NCI-H128 (cell line): ENCODE results near the gene OSER1.
"Not testable (repeated sequence)": the region's sequence is repeated elsewhere in the genome, so short reads cannot be mapped to it uniquely, and the experiment has no call there.

Experiments
- DNase-seq: peaks from one replicate; lab custom pipeline; 2025; ENCODE audit not compliant: unreplicated experiment; lab: John Stamatoyannopoulos, UW

OSER1 gene

DNA sequence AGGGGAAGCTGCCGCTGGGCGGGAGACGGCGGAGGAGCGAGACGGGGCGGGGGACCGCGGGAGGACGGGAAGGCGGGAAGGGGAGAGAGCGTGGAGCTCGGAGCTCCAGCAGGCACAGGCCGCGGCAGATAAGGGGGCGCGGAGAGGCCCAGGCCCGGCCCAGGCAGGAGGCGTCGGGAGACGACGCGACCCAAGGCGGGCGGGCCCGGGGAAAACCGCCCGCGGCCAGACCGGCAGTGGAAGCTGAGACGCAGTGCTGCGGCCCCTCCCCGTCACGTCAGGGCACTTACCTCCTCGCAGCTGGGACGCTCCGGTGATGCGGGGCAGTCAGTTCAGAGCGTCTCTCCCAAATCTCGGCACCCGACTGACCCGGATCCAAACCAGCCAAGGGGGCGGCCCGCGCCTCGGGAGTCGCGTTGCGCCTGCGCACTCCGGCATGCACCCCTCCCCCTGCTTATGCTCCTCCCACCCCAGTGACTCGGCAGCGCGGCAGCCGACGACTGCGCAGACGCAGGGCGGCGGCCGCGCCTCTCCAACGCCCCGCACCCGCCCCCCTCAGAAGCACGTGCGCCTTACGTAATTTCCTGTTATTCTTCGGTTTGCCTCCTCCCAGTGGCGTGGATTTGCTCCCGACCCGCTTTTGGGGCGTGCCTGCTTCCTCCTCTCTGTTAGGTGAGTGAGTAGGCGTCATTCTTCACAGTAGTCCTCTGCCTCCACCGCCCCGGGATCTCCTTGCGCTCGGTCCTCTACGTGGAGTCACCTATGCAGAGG lies at the start of gene OSER1:
Gene OSER1 (minus strand): TSS at position 366 of the 771 bp plus-strand sequence. CDS start 3,814 bp downstream, outside the sequence.
- DNase-seq = peak; percentile 91

DNA sequence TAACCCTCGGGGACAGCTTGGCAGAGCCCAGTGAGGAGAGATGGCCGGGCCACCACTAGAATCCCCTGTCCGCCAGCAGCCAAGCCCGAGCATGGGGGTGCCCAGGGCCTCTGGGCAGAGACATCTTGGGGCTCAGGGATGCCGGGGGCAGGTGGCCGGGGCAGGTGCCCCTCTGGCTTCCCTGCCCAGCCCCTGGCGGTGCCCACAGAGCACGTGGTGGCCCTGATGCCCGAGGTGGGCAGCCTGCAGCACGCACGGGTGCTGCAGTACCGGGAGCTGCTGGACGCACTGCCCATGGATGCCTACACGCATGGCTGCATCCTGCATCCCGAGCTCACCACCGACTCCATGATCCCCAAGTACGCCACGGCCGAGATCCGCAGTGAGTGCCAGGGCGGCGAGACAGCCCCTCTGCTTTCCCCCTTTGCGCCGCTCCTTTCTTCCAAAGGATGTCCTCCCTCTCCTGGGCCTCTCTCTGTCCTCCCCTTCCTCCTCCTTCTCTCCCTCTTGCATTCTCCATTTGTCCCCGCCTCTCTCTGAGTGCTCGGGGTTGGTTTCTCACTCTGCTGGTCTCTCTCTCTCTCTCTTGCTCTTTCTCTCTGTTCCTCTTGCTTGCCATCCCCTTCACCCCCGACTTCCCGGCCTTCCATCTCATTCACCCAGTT lies 47.8 kb upstream of the OSER1 start:
- DNase-seq = no peak

DNA sequence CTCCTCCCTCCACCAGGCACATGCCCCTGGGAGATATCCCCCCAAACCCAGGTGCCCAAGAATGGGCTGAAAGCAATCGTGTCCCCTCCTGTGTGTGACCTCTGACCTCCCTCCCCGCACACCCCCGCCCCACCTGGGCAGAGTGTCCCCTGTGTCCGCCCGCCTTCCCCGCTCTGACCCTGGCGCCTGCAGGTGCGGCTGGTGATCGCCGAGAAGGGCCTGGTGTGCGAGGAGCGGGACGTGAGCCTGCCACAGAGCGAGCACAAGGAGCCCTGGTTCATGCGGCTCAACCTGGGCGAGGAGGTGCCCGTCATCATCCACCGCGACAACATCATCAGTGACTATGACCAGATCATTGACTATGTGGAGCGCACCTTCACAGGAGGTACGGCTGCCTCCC lies 46.4 kb upstream of the OSER1 start:
- DNase-seq = no peak

DNA sequence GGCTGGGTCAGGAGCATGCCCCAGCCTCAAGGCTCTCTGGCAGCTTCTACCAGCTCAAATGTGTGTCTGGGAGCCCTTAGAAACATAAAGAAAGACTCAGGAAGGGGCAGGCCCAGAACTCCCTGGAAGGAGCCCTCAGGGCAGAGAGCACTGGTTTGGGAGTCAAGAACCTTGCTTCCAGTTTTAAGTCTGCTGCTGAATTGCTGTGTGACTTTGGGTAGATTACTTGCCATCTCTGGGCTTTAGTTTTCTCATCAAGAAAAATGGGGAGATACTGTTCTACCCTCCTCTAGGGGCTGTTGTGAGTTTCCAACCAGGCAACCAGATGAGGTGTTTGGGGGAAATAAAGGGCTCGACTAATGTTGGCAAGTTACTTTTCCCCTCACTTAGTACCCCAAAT lies 45.4 kb upstream of the OSER1 start:
- no peak for DNase-seq

DNA sequence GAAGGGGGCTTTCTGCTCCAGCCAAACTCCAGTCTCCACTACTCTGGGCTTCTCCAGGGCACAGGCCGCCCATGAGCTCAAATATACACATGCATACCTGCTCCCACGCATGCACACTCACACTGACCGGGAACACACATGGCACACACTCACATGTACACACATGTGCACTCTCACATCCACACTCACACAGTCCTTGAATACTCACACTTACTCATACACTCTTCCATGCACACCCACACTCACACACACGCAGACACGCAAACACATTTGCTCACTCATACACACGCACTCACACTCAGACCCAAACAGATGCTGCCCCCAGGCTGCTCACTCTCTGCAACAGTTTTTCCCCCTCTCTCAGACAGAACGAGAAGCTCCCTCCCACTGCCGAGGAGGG lies 43.5 kb upstream of the OSER1 start:
- DNase-seq = no peak

DNA sequence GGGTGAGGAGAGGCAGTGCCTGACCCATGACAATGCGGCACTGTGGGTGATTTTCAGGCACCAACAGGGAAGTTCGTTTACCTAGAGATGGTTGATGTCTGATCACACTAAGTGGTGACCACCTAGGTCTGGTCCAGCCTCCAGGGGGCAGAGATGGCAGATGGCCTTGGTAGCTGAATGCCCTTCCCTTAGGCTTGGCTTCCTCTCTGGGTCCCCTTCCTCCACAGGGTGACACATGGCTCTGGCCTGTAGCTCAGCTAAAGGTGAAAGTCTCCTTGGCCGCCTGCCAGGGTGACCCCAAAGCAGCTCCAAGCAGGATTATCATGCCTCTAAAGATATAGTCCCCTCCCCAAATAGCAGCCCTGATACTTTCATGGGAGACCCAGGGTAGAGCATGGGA lies 43.0 kb upstream of the OSER1 start:
- DNase-seq = no peak

DNA sequence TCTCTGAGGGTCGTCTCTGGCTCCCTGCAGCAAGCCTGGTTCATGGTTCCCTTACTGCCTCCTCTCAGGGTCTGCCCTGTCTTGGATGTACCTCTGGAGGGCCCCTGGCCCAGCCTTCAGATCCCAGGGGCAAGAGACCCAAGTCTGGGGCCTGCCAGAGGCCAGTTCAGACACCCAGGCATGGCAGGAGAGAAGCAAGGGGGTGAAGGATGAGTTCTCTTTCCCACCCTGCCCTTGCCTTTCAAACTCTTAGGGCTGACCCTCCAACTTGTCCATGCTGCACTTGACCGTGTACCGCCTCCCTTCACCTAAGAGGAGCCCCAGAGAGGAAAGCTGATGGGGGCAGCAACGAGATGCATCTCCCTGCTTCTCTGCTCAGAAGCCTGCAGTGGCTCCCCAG lies 40.7 kb upstream of the OSER1 start:
- no peak for DNase-seq

DNA sequence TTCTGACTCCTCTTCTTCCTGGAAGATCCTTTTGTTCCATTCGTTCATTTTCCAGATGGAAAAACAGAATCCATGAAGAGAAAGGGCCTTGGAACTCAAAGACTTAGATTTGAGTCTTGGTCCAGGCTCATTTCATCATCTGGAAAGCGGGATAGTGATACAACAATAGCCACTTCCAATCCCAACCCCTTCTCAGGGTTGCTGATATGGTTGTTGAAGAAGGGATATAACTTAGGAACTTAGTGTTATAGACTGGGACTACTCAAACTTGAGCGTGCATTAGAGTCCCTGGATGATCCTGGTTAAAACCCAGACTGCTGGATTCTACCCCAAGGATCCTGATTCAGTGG lies 37.8 kb upstream of the OSER1 start:
- DNase-seq = no peak

DNA sequence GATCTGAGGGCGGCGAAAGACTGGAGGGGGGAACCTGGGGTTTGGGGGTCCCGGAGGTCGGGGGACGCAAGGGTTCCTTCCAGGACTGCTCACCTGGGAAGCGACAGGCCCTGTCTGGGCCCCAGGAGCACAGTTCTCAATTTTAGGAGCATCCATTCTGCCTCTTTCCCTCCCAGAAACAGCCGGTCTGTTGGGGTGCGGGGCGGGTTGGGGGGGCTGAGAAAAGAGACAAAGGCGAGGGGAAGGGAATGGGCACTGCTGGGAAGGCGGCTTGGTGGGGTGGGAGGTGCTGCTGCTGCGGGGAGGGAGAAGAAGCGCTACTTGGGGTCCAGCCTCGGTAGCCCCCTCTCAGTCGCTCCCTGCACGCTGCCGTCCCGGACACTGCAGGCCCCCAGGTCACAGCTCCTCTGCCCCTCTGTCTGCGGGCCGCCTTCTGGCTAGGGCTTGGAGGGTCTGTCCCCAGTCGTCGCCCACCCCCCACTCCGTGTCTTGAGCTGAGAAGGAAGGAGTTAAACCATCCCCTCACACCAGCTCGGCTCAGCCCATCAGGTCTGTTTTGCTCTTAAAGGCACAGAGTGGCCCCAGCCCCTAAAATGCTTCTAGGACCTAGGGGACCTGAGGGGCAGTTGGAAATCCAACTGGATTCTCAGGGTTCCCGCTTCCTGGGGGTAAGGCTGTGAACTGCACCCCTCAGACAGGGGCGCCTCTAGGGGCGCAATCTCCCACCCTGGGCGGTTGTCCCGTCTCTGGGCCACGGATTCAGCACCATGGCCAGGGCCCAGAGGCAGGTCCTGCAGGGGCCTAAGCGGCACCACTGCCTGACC lies 37.2 kb upstream of the OSER1 start:
- no peak for DNase-seq

DNA sequence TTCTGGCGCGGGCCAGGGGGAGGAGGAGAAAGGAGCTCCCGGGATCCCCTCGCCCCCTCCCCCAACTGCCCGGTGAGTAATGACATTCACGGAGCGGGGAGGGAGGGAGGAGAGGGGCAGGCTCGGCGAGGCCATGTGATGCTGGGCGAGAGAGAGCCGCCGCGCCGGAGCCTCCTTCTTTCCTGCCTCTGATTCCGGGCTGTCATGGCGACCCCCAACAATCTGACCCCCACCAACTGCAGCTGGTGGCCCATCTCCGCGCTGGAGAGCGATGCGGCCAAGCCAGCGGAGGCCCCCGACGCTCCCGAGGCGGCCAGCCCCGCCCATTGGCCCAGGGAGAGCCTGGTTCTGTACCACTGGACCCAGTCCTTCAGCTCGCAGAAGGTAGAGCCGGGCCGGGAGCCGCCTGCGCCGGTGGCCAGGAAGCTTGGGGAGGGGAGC lies 36.6 kb upstream of the OSER1 start, which contains the start of gene GDAP1L1:
Gene GDAP1L1 (plus strand): TSS at position 178 of the 441 bp plus-strand sequence. CDS start 27 bp downstream, at position 205.
- DNase-seq = peak; percentile 24

DNA sequence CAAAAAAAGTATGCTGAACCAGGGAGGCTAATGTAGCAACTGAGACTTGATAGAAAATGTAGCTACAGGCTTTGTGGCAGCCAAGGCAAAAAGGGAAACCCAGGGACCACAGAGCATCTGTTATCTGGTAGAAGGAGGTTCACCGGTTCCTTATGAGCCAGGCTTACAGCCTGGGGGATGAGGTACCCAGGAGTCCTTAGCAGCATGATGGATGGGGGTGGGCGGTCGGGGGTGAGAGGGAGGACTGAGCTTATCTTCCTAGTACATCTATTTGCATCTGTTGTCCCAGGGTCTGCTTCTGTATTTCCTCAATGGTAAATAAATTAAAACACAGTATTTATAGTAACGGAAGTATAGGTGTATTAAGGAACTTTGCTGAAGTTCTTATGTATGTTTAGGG lies 35.4 kb upstream of the OSER1 start:
- DNase-seq = no peak

DNA sequence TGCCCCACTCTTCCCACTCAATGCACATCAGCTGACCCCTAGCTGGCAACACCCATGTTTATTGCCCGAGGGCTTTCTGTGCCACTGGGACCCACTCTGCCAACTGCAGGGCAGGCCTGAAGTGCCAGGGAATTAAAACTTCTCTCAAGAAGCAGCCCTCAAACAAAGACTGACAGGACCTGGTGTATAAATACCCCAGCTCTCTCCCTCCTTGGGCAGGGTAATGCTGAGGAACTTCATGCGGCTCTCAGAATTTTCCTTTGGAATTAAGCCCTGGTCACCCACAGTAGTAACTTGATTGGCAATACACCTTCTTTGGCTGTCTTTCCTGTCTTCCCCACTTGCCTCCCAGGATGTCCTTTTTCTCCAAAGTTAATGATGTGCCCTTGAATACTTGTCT lies 31.2 kb upstream of the OSER1 start:
- DNase-seq = no peak

DNA sequence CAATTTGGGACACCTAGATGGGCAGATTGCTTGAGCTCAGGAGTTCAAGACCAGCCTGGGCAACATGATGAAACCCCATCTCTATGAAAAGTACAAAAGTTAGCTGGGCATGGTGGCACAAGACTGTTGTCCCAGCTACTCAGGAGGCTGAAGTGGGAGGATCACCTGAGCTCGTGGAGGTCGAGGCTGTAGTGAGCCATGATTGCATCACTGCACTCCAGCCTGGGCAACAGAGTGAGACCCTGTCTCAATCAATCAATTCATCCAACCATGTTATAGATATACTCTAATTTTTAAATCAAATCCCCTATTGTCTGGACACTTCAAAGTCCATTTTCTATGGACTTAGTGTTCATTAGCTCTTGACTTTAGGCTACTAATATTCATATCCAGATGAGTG lies 26.3 kb upstream of the OSER1 start:
- not testable (repeated sequence) for DNase-seq

DNA sequence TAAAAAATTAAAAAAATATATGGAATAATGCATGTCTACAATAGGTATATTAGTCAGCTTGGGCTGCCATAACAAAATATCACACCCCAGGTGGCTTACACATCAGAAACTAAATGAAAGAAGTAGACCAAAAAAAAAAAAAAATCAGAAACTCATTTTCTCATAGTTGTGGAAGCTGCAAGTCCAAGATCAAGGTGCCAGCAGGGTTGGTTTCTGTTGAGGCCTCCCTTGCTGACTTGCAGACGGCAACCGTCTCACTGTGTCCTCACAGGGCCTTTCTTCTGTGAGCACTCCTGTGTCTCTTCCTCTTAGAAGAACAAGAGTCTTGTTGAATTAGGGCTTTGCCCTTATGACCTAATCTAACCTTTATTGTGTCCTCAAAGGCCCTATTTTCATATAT lies 25.1 kb upstream of the OSER1 start:
- no peak for DNase-seq

DNA sequence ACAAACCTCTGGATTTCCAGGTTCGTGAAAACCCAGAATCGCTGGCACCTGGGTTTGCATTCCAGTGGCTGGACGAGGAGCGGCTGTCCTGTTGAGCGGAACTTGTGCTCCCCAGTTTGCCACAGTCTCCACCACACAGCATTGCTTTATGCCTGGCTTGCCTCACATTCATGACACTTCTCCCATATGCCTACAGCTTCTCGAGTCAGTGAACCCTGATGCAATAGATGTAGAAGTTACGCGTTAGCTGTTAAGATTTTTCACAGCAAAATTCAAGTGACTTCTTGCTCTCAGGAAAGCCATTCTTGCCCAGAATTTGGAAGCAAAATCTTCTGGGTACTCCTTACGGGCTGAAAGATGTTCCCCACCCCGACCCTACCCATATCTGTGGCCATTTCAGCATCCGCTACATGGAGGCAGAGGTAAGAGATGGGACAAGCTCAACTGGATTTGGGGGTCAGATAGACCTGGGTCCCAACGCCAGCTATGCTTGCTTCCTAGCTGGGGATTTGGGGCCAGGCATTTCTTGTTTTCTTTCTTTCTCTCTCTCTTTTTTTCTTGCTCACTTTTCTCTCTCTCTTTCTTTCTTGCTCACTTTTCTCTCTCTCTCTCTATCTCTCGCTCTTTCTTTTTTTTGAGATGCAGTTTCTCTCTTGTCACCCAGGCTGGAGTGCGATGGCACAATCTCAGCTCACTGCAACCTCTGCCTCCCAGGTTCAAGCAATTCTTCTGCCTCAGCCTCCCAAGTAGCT lies 24.2 kb upstream of the OSER1 start:
- DNase-seq = no peak

DNA sequence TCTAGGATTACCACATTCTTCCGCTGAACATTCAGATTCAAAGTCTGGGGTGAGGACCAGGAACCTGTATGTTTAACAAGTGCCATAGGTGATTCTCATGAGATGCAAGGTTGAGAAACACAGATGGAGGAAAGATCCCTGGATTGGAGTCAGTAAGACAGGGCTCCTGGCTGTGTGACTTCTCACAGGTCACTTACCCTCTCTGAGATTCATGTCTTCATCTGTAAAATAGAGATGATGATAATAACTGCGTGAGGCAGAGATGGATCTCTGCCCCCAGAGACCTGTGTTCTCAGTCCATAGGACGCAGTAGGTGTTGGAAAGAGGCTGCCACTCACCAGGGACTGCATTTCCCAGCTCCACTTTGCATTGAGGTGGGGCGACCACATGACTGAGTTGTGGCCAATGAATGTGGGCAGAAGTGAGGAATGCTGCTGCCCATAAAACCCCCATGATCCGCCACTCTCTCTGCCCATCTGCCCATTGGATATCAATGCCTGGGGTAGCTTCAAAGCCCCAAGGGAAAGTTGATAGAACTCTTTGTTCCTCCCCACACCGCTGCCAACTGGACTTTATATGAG lies 23.0 kb upstream of the OSER1 start:
- DNase-seq = no peak

DNA sequence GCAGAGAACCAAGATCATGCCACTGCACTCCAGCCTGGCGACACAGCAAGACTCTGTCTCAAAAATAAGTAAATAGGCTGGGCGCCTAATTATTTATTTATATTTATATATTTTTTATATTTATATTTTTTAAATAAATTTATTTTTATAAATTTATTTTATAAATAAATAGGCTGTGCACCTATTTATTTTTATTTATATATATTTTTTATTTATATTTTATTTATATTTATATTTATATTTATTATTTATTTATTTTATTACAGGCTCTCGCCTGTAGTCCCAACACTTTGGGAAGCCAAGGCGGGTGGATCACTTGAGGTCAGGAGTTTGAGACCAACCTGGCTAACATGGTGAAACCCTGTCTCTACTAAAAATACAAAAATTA lies 21.9 kb upstream of the OSER1 start:
- DNase-seq = not testable (repeated sequence)

DNA sequence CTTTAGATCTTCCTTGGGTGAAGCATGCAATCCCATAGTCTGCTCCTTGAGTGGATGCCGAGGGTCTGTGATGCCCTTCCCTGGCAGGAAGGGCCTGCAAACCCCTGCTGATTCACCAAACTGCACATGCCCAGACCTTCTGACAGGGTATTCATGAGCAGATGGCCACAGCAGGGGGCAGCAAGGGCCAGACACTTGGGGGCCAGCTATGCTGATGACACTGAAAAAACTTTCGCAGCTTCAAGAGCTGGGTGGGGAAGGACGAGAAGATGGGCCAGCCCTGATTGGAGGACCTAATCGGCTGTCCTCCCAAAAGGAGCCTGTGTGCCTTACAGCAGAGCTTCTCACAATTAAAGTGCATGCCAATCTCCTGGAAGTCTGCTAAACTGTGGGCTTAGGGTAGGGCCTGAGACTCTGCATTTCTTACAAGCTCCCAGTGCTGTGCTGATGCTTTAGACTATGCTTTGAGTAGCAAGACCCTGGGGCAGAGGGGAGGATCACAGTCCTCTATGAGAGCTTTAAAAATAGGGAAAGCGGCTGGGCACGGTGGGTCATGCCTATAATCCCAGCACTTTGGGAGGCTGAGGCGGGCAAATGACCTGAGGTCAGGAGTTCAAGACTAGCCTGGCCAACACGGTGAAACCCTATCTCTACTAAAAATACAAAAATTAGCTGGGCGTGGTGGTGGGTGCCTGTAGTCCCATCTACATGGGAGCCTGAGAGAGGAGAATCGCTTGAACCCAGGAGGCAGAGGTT lies 21.3 kb upstream of the OSER1 start:
- DNase-seq = no peak

DNA sequence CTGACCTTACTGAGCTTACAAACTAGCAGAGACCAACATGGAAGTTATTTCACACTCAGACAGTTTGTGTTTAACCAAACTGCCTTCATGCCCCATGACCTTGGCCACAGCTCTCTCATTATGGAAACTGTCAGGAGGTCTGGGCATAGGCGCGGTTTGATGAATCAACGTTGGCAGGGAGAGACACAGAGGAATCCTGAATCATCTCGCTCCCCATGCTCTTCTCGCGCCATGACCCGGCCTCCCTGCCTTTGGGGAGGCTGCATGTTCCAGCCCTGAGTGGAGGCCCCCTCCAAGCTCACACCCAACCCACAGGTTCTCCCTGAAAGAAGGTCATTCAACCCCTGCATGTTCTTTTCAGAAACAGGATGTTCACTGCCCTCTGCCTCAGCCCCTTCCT lies 20.6 kb upstream of the OSER1 start:
- no peak for DNase-seq
